Retinal pigment epithelial cell (primary cell): ENCODE data around the gene KCNK15.
"Not testable (repeated sequence)": the region's sequence is repeated elsewhere in the genome, so short reads cannot be mapped to it uniquely, and the experiment has no call there.

ENCODE experiments used
- DNase-seq: peaks from one replicate; pipeline ENCODE4 v3.0.0-alpha.2; 2010; ENCODE audit warnings: low read depth
- H3K4me3 ChIP-seq: 2 replicates; pipeline ENCODE4 v1.5.1; 2011; ENCODE audit warnings: mild to moderate bottlenecking, low read length, control low read depth, moderate library complexity
- CTCF ChIP-seq: conservative IDR thresholded peaks from 2 replicates; pipeline ENCODE4 v1.5.1; 2011; ENCODE audit warnings: low read depth, low read length, control low read depth, inconsistent platforms

KCNK15 gene

GRCh38 chr20:44759595-44759994 lies 13.9 kb downstream of the KCNK15 start:
- TF ChIP-seq CTCF = no peak
- DNase-seq = no peak

GRCh38 chr20:44761423-44761822 lies 15.8 kb downstream of the KCNK15 start:
- TF ChIP-seq CTCF = no peak
- no peak overlapping the region for H3K4me3 ChIP-seq
- DNase-seq = no peak

More at GRCh38 chr20:44759595-44759994, 13.9 kb downstream of the KCNK15 start:
- no peak overlapping the region for H3K4me3 ChIP-seq

- TF ChIP-seq CTCF = no peak
- H3K4me3 ChIP-seq = no peak overlapping the region
- DNase-seq = no peak
Measured at GRCh38 chr20:44762466-44763140, 16.9 kb downstream of the KCNK15 start.

GRCh38 chr20:44763798-44764197 lies 18.1 kb downstream of the KCNK15 start:
- not testable (repeated sequence) for DNase-seq, H3K4me3 ChIP-seq

GRCh38 chr20:44765091-44765490 lies 19.4 kb downstream of the KCNK15 start:
- TF ChIP-seq CTCF = no peak
- no peak overlapping the region for H3K4me3 ChIP-seq
- no peak for DNase-seq

GRCh38 chr20:44765701-44766347 lies 20.2 kb downstream of the KCNK15 start:
- no peak for TF ChIP-seq CTCF
- no peak for DNase-seq
- H3K4me3 ChIP-seq = no peak overlapping the region

GRCh38 chr20:44768256-44768655 lies 22.6 kb downstream of the KCNK15 start:
- DNase-seq = no peak
- TF ChIP-seq CTCF = no peak
- no peak overlapping the region for H3K4me3 ChIP-seq
